OCI-LY7 (cell line): ENCODE results near the gene RXRA. TPM values are rescaled to one million over a fixed set of nuclear protein-coding genes. Genes with fewer than 3 reads are reported as not detected.

ENCODE experiments used
- BruUV-seq: library from RNA; stranded (reverse); fragments of 400-500 nt; replicated peaks from 2 replicates; lab custom pipeline; 2021; lab: Mats Ljungman, UMichigan
- CTCF ChIA-PET: fragments of 300-600 bp; sonication (Branson Sonifier 250); formaldehyde crosslinking; loops from one replicate; lab custom pipeline; 2022; ENCODE audit warnings: antibody characterized with exemption; ENCODE audit not compliant: unreplicated experiment; lab: Charles Lee
- POLR2A ChIA-PET: fragments of 300-600 bp; sonication (Branson Sonifier 250); formaldehyde crosslinking; loops from one replicate; lab custom pipeline; 2022; ENCODE audit warnings: antibody characterized with exemption; lab: Charles Lee
- DNase-seq: peaks from one replicate; pipeline ENCODE4 v3.0.0-alpha.2; 2015; ENCODE audit warnings: low spot score
- H2AFZ ChIP-seq: fragments of 200-600 bp; sonication (generic), shearing (Covaris generic); 2 replicates; pipeline ENCODE4 v1.6.1; 2014; ENCODE audit warnings: mild to moderate bottlenecking, antibody characterized with exemption, low read length, moderate library complexity
- H3K27ac ChIP-seq: fragments of 200-600 bp; sonication (generic); 2 replicates; pipeline ENCODE4 v1.5.1; 2014; ENCODE audit warnings: mixed run types, low read depth, mild to moderate bottlenecking, moderate library complexity, low read length, inconsistent platforms; ENCODE audit not compliant: poor library complexity, severe bottlenecking
- H3K36me3 ChIP-seq: fragments of 200-600 bp; sonication (generic); 2 replicates; pipeline ENCODE4 v1.6.1; 2014; ENCODE audit warnings: mild to moderate bottlenecking, antibody characterized with exemption, low read length, moderate library complexity, mixed read lengths; ENCODE audit not compliant: insufficient read depth
- H3K4me1 ChIP-seq: fragments of 200-600 bp; sonication (generic); 2 replicates; pipeline ENCODE4 v1.5.1; 2014; ENCODE audit warnings: mild to moderate bottlenecking, low read length; ENCODE audit not compliant: insufficient read depth, poor library complexity, severe bottlenecking
- H3K4me2 ChIP-seq: fragments of 200-600 bp; sonication (generic); 2 replicates; pipeline ENCODE4 v1.6.1; 2014; ENCODE audit warnings: mild to moderate bottlenecking, low read length
- H3K4me3 ChIP-seq: fragments of 200-600 bp; sonication (generic); 2 replicates; pipeline ENCODE4 v1.5.1; 2014; ENCODE audit warnings: mild to moderate bottlenecking, low read depth, low read length; ENCODE audit not compliant: poor library complexity, severe bottlenecking
- H3K79me2 ChIP-seq: fragments of 200-600 bp; sonication (generic); 2 replicates; pipeline ENCODE4 v1.6.1; 2016; ENCODE audit warnings: low read depth, mild to moderate bottlenecking, low read length, moderate library complexity, mixed read lengths; ENCODE audit not compliant: insufficient read depth
- H3K9me2 ChIP-seq: fragments of 200-600 bp; sonication (generic); 2 replicates; pipeline ENCODE4 v1.6.1; 2016; ENCODE audit warnings: mild to moderate bottlenecking, low read length, mixed read lengths; ENCODE audit not compliant: insufficient read depth
- H3K9me3 ChIP-seq: fragments of 200-600 bp; sonication (generic); 2 replicates; pipeline ENCODE4 v1.6.1; 2014; ENCODE audit warnings: mild to moderate bottlenecking, mixed run types, low read length, mixed read lengths
- H4K20me1 ChIP-seq: fragments of 200-600 bp; sonication (generic); 2 replicates; pipeline ENCODE4 v1.6.1; 2014; ENCODE audit warnings: mild to moderate bottlenecking, antibody characterized with exemption, low read length, moderate library complexity, mixed read lengths; ENCODE audit not compliant: insufficient read depth
- EZH2phosphoT487 ChIP-seq: fragments of 200-600 bp; sonication (generic); IDR thresholded peaks from 2 replicates; pipeline ENCODE4 v1.6.1; 2018; ENCODE audit warnings: low read depth, borderline replicate concordance, mild to moderate bottlenecking, mixed run types, antibody characterized with exemption, low read length, moderate library complexity, mixed read lengths
- intact Hi-C: fragments of 100-400 bp; cut with micrococcal nuclease; formaldehyde crosslinking; loops from one replicate; pipeline ENCODE4 v1.10.0; 2022; ENCODE audit not compliant: unreplicated experiment
- total RNA-seq, 2 experiments: library from RNA; depleted of rRNA in 1 of 2; stranded (reverse); fragments of >200 nt in 1 of 2; shearing (Covaris generic) in 1 of 2; gene quantifications; 2 replicates each; pipeline ENCODE4 v1.2.3, GENCODE V29; 2014 to 2022
- TF ChIP-seq, protein P1 (sequence below): fragments of 200-600 bp; sonication (generic); conservative IDR thresholded peaks from 2 replicates; pipeline ENCODE4 v1.5.1; 2014; ENCODE audit warnings: mild to moderate bottlenecking, antibody characterized with exemption, low read length, moderate library complexity, mixed read lengths

Gene RXRA
- total RNA-seq, 2 experiments from 2014 or later: 0.25 to 0.40 TPM

DNA sequence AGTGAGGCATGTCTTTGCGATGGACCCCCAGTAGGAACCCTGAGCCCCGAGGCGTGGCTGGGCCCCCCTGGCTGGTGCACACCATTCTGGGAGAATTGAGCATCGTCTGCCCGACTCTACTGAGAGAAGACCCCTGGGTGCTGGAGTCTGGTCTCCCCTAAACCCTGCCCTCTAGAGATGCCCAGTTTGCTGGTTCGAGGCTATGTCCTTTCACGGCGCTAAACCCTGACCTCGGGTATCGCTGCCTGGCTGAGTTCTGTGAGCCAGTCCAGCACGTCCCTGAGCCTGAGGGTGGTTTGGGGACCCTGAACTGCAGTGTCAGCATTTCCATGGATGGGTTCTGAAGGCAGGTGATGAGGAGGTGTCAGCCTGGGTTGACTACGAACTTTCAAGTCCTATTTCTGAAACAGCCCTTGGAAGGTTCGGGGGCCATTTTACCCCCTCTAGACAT lies 128.8 kb downstream of the RXRA start:
- intact Hi-C loops: no loop called here
- Histone ChIP-seq H4K20me1 (no peaks in the 10 kb centered on the region), H3K79me2 (no peaks in the 10 kb centered on the region), H3K27ac (no peak overlapping the region), H3K4me3 (no peak overlapping the region), H2AFZ (no peak overlapping the region), H3K4me2 (no peak overlapping the region), H3K36me3 (no peaks in the 10 kb centered on the region), H3K9me2 (no peaks in the 10 kb centered on the region), H3K4me1 (no peaks in the 10 kb centered on the region), H3K9me3 (no peaks in the 10 kb centered on the region)
- ChIA-PET CTCF (no interaction called here), POLR2A (no interaction called here)
- no TSS peak for BruUV-seq
- no peak for DNase-seq
- no peak for TF ChIP-seq EZH2phosphoT487
- TF ChIP-seq, protein P1, sequence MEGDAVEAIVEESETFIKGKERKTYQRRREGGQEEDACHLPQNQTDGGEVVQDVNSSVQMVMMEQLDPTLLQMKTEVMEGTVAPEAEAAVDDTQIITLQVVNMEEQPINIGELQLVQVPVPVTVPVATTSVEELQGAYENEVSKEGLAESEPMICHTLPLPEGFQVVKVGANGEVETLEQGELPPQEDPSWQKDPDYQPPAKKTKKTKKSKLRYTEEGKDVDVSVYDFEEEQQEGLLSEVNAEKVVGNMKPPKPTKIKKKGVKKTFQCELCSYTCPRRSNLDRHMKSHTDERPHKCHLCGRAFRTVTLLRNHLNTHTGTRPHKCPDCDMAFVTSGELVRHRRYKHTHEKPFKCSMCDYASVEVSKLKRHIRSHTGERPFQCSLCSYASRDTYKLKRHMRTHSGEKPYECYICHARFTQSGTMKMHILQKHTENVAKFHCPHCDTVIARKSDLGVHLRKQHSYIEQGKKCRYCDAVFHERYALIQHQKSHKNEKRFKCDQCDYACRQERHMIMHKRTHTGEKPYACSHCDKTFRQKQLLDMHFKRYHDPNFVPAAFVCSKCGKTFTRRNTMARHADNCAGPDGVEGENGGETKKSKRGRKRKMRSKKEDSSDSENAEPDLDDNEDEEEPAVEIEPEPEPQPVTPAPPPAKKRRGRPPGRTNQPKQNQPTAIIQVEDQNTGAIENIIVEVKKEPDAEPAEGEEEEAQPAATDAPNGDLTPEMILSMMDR: no peak

DNA sequence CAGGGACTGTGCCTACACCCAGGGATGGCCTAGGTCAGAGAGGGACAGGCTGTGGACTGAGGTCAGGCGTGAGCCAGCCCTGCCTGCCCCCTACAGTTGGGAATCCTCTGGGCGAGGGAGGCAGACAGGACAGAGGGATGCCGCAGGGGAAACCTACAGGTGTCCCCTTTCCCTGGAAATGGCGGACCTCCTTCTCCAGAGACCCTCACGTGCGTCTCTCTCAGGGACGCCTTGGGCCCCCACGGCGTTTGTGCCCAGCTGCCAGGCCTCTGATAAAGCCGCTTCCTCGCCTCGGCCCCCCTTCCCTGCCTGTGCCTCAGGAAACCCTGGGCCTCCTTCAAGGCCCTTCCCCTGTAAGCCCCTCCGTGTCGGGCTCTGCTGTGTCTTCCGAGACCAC lies 129.3 kb downstream of the RXRA start:
- POLR2A ChIA-PET: no interaction called here
- CTCF ChIA-PET: no interaction called here
- H3K4me1 ChIP-seq: no peaks in the 10 kb centered on the region
- DNase-seq: no peak
- H4K20me1 ChIP-seq: no peaks in the 10 kb centered on the region
- no peak overlapping the region for H3K27ac ChIP-seq
- intact Hi-C loops: no loop called here
- no peaks in the 10 kb centered on the region for H3K36me3 ChIP-seq
- H3K79me2 ChIP-seq: no peaks in the 10 kb centered on the region
- no TSS peak for BruUV-seq
- no peaks in the 10 kb centered on the region for H3K9me3 ChIP-seq
- TF ChIP-seq, protein P1: no peak
- TF ChIP-seq EZH2phosphoT487: no peak
- H3K4me3 ChIP-seq: no peak overlapping the region
- no peak overlapping the region for H2AFZ ChIP-seq
- H3K9me2 ChIP-seq: no peaks in the 10 kb centered on the region
- no peak overlapping the region for H3K4me2 ChIP-seq

DNA sequence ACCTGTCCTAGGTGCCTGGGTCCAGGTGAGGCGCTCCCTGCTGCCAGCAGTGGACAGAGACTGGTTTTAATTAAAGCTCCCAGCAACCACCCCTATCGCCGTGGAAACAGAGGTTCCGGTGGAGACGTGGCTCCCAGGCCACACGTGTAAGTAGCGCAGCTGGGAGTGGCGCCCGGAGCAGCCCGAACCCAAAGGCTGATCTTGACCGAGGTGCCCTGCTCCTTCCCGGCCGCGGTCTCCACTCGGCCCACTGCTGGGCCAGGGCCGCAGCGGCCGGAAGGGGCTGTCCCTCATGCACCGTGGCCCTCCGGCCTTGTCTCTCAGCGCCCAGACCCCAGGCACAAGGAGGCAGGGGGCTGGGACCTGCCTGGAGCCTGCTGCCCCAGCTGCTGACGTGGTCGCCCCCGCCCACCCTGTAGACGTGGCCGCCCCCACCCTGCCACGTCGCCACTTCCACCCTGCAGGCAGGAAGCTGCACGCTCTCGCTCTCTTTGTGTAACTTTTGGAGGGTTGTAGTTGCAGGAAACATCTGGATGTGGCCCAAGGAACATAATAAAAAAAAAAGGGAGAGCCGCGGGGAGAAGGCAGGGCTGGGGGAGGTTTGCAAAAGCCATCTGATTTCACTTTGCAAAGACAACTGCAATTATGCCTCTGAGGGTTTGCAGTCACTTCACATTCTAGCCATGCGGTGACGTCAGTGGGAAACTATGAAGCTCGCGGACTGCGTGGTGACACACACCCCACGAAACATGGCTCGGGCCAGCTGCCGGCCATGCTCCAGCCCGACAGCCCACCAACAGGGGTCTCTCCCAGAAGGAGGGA lies 129.9 kb downstream of the RXRA start:
- TF ChIP-seq EZH2phosphoT487: no peak
- H3K27ac ChIP-seq: no peak overlapping the region
- no peaks in the 10 kb centered on the region for H3K9me2 ChIP-seq
- no peak overlapping the region for H3K4me3 ChIP-seq
- no TSS peak for BruUV-seq
- no peak overlapping the region for H2AFZ ChIP-seq
- H3K4me1 ChIP-seq: no peaks in the 10 kb centered on the region
- intact Hi-C loops: no loop called here
- ChIA-PET POLR2A (no interaction called here), CTCF (no interaction called here)
- H3K79me2 ChIP-seq: no peaks in the 10 kb centered on the region
- DNase-seq: no peak
- H4K20me1 ChIP-seq: no peaks in the 10 kb centered on the region
- H3K36me3 ChIP-seq: no peaks in the 10 kb centered on the region
- H3K9me3 ChIP-seq: no peaks in the 10 kb centered on the region
- no peak overlapping the region for H3K4me2 ChIP-seq
